HTERT RPE-1 (cell line): Measurements from ENCODE around the gene GDF7.
"Not testable (repeated sequence)": the region's sequence is repeated elsewhere in the genome, so short reads cannot be mapped to it uniquely, and the experiment has no call there.

Source experiments
- in situ Hi-C: fragments of 300-500 bp; cut with MboI; formaldehyde crosslinking; loops from 4 replicates; pipeline ENCODE4 v1.14.3; 2020; ENCODE audit warnings: low sequenced_read_pairs

GDF7 gene

GRCh38 chr2:20691076-20691734 lies 24.3 kb downstream of the GDF7 start:
- in situ Hi-C loops: no loop called here

GRCh38 chr2:20692081-20692480 lies 25.1 kb downstream of the GDF7 start:
- in situ Hi-C loops: no loop called here

GRCh38 chr2:20693317-20693716 lies 26.4 kb downstream of the GDF7 start:
- in situ Hi-C loops: no loop called here

GRCh38 chr2:20696366-20696765 lies 29.4 kb downstream of the GDF7 start:
- in situ Hi-C loops: no loop called here

GRCh38 chr2:20697322-20697934 lies 30.5 kb downstream of the GDF7 start:
- in situ Hi-C loops: no loop called here

- in situ Hi-C loops: no loop called here
These were observed 32.1 kb downstream of the GDF7 start for GRCh38 chr2:20698916-20699613.

- in situ Hi-C loops: no loop called here
These were observed 35.6 kb downstream of the GDF7 start for GRCh38 chr2:20702563-20702962.

GRCh38 chr2:20704886-20705285 lies 37.9 kb downstream of the GDF7 start:
- in situ Hi-C loops: no loop called here

- in situ Hi-C loops: no loop called here
These were observed 39.3 kb downstream of the GDF7 start for GRCh38 chr2:20706217-20706616.

GRCh38 chr2:20706786-20707185 lies 39.8 kb downstream of the GDF7 start:
- in situ Hi-C loops: no loop called here

- in situ Hi-C loops: no loop called here
These were observed 40.7 kb downstream of the GDF7 start for GRCh38 chr2:20707601-20708000.

- in situ Hi-C loops: not testable (repeated sequence)
These were observed 44.7 kb downstream of the GDF7 start for GRCh38 chr2:20711641-20712040.

GRCh38 chr2:20713585-20713984 lies 46.6 kb downstream of the GDF7 start:
- in situ Hi-C loops: not testable (repeated sequence)

GRCh38 chr2:20714412-20714811 lies 47.5 kb downstream of the GDF7 start:
- in situ Hi-C loops: not testable (repeated sequence)

- in situ Hi-C loops: not testable (repeated sequence)
These were observed 49.2 kb downstream of the GDF7 start for GRCh38 chr2:20716164-20716563.

- in situ Hi-C loops: no loop called here
These were observed 50.7 kb downstream of the GDF7 start for GRCh38 chr2:20717641-20718040.

GRCh38 chr2:20722592-20723240 lies 55.8 kb downstream of the GDF7 start:
- in situ Hi-C loops: no loop called here

GRCh38 chr2:20723543-20723942 lies 56.6 kb downstream of the GDF7 start:
- in situ Hi-C loops: no loop called here

- in situ Hi-C loops: no loop called here
These were observed 57.6 kb downstream of the GDF7 start for GRCh38 chr2:20724500-20725053.

GRCh38 chr2:20725782-20726181 lies 58.8 kb downstream of the GDF7 start:
- in situ Hi-C loops: no loop called here

GRCh38 chr2:20726913-20727312 lies 60.0 kb downstream of the GDF7 start:
- in situ Hi-C loops: no loop called here
